K562 (cell line): ENCODE measurements around the gene DPEP2NB. TPM values are rescaled to one million over a fixed set of nuclear protein-coding genes. Genes with fewer than 3 reads are reported as not detected.

Experiments
- DDX20 ChIP-seq: fragments of 450-650 bp; IDR thresholded peaks from 2 replicates; pipeline ENCODE4 v1.6.1; 2016; ENCODE audit warnings: missing genetic modification characterization, low read depth, mild to moderate bottlenecking, missing compliant biosample characterization, moderate library complexity
- IRF9 ChIP-seq: fragments of 450-650 bp; IDR thresholded peaks from 2 replicates; pipeline ENCODE4 v1.6.1; 2016; ENCODE audit warnings: missing biosample characterization, missing genetic modification characterization
- NCOA1 ChIP-seq: fragments of 450-650 bp; IDR thresholded peaks from 2 replicates; pipeline ENCODE4 v1.6.1; 2016; ENCODE audit warnings: low read depth
- RERE ChIP-seq: sonication (generic); formaldehyde crosslinking; IDR thresholded peaks from 2 replicates; pipeline ENCODE4 v1.8.0; 2023; ENCODE audit warnings: missing genetic modification reagents, mild to moderate bottlenecking, borderline replicate concordance
- TCF3 ChIP-seq: sonication (generic); formaldehyde crosslinking; IDR thresholded peaks from 2 replicates; pipeline ENCODE4 v1.4.0; 2020; ENCODE audit warnings: mild to moderate bottlenecking, missing genetic modification reagents
- ZBTB12 ChIP-seq: fragments of 250-450 bp; sonication (Bioruptor Pico); IDR thresholded peaks from 2 replicates; pipeline ENCODE4 v1.4.0; 2020
- ZNF232 ChIP-seq: sonication (generic); formaldehyde crosslinking; IDR thresholded peaks from 2 replicates; pipeline ENCODE4 v1.8.0; 2022; ENCODE audit warnings: mild to moderate bottlenecking, missing genetic modification reagents
- ZNF740 ChIP-seq, 3 experiments: fragments of 200-800 bp in 1 of 3; sonication (Bioruptor generic) in 1 of 3; sonication (generic) in 1 of 3; formaldehyde crosslinking in 1 of 3; IDR thresholded peaks; 2 replicates each; pipeline versions ENCODE4 v1.6.1 to v1.8.0; 2016 to 2022; ENCODE audit warnings: mild to moderate bottlenecking in 2 of 3, missing compliant biosample characterization in 2 of 3, missing genetic modification characterization in 2 of 3, missing genetic modification reagents in 1 of 3
- polyA plus RNA-seq, 8 experiments: library from polyadenylated mRNA; depleted of rRNA in 4 of 8; stranded (reverse) in 5 of 8; unstranded in 3 of 8; fragments of >200 nt; fragmentation: Nextera tagmentation in 2 of 8; fragmentation: Illumina TruSeq in 1 of 8; extraction: Ambion mirVana in 2 of 8; extraction: Trizol in 1 of 8; gene quantifications; 2 replicates each; pipeline versions ENCODE4 v1.2.1 to v1.2.3, GENCODE V29; 2011 to 2014; ENCODE audit warnings: inconsistent platforms in 1 of 8, missing spikeins in 1 of 8
- total RNA-seq, 7 experiments: library from RNA; depleted of rRNA in 6 of 7; stranded (reverse); fragments of >200 nt in 6 of 7; fragmentation: Illumina TruSeq in 2 of 7; extraction: Trizol in 2 of 7; gene quantifications; 2 replicates each; pipeline versions ENCODE4 v1.2.1 to v1.2.3, GENCODE V29; 2011 to 2021; ENCODE audit warnings: low replicate concordance in 1 of 7

The DPEP2NB gene
- total and polyA plus RNA-seq, 9 of the 15 experiments (the other 6 are each of a cell fraction or from before 2014, with no cell fraction given), result not detected

GRCh38 chr16:67993207-67994039 lies 22.3 kb downstream of the DPEP2NB start (continued):
- peak; percentile 55; the same call in 1 of the 2 replicates for TF ChIP-seq ZNF740 (CRISPR knock-in tag; IDR thresholded peaks at IDR 0.05)
- TF ChIP-seq ZNF740 (tag; IDR thresholded peaks at IDR 0.05), result no peak
- peak; percentile 43 for TF ChIP-seq TCF3 (CRISPR knock-in tag)
- peak; percentile 44 for TF ChIP-seq ZBTB12 (CRISPR knock-in tag)
- 0 out of 2 replicates have a peak, but pooled peaks have one; percentile 74 for TF ChIP-seq RERE
- TF ChIP-seq NCOA1, result 0 out of 2 replicates have a peak, but pooled peaks have one; percentile 21
- TF ChIP-seq DDX20 (tag), result no peak
- TF ChIP-seq IRF9, result no peak
- no peak; the same call in 1 of the 2 replicates for TF ChIP-seq ZNF232
